Ovary (tissue), 9 donors: ENCODE results near the gene MYT1. TPM values are rescaled to one million over a fixed set of nuclear protein-coding genes. Genes with fewer than 3 reads are reported as not detected.

Source experiments
- DNase-seq, 5 donors: peaks; one replicate each; pipeline ENCODE4 v3.0.0-alpha.2; 2019 to 2020
- H3K27ac ChIP-seq, 2 donors: fragments of 200-600 bp; one replicate each; pipeline versions ENCODE4 v1.5.1 to v1.8.0; 2019 to 2022
- H3K27me3 ChIP-seq: fragments of 200-600 bp; one replicate; pipeline ENCODE4 v1.8.0; 2022
- H3K36me3 ChIP-seq: fragments of 200-600 bp; sonication (generic); one replicate; pipeline ENCODE4 v1.5.1; 2019
- H3K4me1 ChIP-seq: one replicate; pipeline ENCODE4 v1.8.1; 2013; ENCODE audit warnings: mild to moderate bottlenecking, moderate library complexity; ENCODE audit not compliant: insufficient read depth
- H3K4me3 ChIP-seq: fragments of 200-600 bp; sonication (generic); one replicate; pipeline ENCODE4 v1.5.1; 2017
- H3K9me3 ChIP-seq, 2 donors: fragments of 200-600 bp in 1 of 2; sonication (generic) in 1 of 2; one replicate each; pipeline versions ENCODE4 v1.5.1 to v1.8.1; 2013 to 2019; ENCODE audit warnings: mild to moderate bottlenecking in 1 of 2, moderate library complexity in 1 of 2
- CTCF ChIP-seq, 3 donors: fragments of 450-650 bp in 2 of 3; fragments of 200-600 bp in 1 of 3; IDR thresholded peaks; one replicate each; pipeline versions ENCODE4 v1.5.1 to v1.8.0; 2016 to 2022; ENCODE audit warnings: antibody characterized with exemption in 3 of 3, mild to moderate bottlenecking in 1 of 3
- EP300 ChIP-seq: sonication (generic); formaldehyde crosslinking; IDR thresholded peaks from one replicate; pipeline ENCODE4 v1.6.1; 2017; ENCODE audit warnings: antibody characterized with exemption
- POLR2A ChIP-seq: fragments of 450-650 bp; IDR thresholded peaks from one replicate; pipeline ENCODE4 v1.6.1; 2017; ENCODE audit warnings: antibody characterized with exemption, mild to moderate bottlenecking, moderate library complexity
- WGBS, 3 donors: extraction: QIAGEN DNeasy Blood & Tissue Kit in 1 of 3; methylation state at CpG; one replicate each; pipeline versions ENCODE4 v1.1.5 to v1.1.7; 2013 to 2017; 5-methylcytosine and 5-hydroxymethylcytosine counted together
- intact Hi-C, 4 donors: fragments of 100-400 bp; cut with DNase I; formaldehyde crosslinking; loops; one replicate each; pipeline versions ENCODE4 v1.11.0 to v1.15.1; 2022 to 2023
- polyA plus RNA-seq, 2 donors: library from polyadenylated mRNA; stranded (reverse); fragments of 200-250 nt in 1 of 2; fragments of 350-450 nt in 1 of 2; fragmentation: Illumina TruSeq in 1 of 2; extraction: RNeasy Lipid Tissue Mini Kit (QIAGEN cat#74804) in 1 of 2; gene quantifications; one replicate each; pipeline ENCODE4 v1.2.3, GENCODE V29; 2013 to 2014
- total RNA-seq, 7 donors: library from RNA; depleted of rRNA in 2 of 7; stranded (reverse); fragments of >200 nt in 2 of 7; fragmentation: NEBNext Ultra II Directional in 3 of 7; extraction: Animal tissue kit (Norgen Biotek cat#: 25700) in 3 of 7; gene quantifications; one replicate each; pipeline versions ENCODE4 v1.1.0 to v1.2.4, GENCODE V29; 2016 to 2023
- donor health status: DM: no; HTN: no; CAD: no; lungs with moderate emphysema.
- donor health status: DM: no; HTN: no; CAD: no.
- donor health status: Bipolar disorder and iron deficiency.
- donor health status: DM: yes; HTN: yes; CAD: no.
- donor health status: DM: no; HTN: no; CAD: no.
- donor health status: DM: yes; HTN: yes; CAD: no.

The MYT1 gene
- total and polyA plus RNA-seq, 9 donors = 0.05 to 0.25 (median 0.13) TPM; not detected in 1

- peaks cover 3% of the 10 kb centered on the region for H3K4me1 ChIP-seq
- no peaks in the 10 kb centered on the region for H3K9me3 ChIP-seq
- no peak for DNase-seq
- intact Hi-C loops = no loop called here
- WGBS, 3 donors = 80 to 89% (median 83%) methylated on average over 10 of the region's 10 CpGs
- no peak overlapping the region for H3K27ac ChIP-seq
- no peaks in the 10 kb centered on the region for H3K36me3 ChIP-seq
- TF ChIP-seq EP300 = no peak
- no peak for TF ChIP-seq CTCF (IDR thresholded peaks at IDR 0.05)
- no peak for TF ChIP-seq POLR2A
- H3K4me3 ChIP-seq = no peak overlapping the region
- H3K27me3 ChIP-seq = no peaks in the 10 kb centered on the region
Measured at GRCh38 chr20:64169091-64169560, 4.9 kb downstream of the MYT1 start.

- 80 to 88% (median 87%) methylated on average over 8 of the region's 8 CpGs for WGBS, 3 donors
- no peaks in the 10 kb centered on the region for H3K36me3 ChIP-seq
- intact Hi-C loops = no loop called here
- H3K4me1 ChIP-seq = peaks cover 3% of the 10 kb centered on the region
- TF ChIP-seq POLR2A = no peak
- no peak overlapping the region for H3K27ac ChIP-seq
- no peaks in the 10 kb centered on the region for H3K9me3 ChIP-seq
- no peak for DNase-seq
- no peaks in the 10 kb centered on the region for H3K27me3 ChIP-seq
- no peak overlapping the region for H3K4me3 ChIP-seq
Measured at GRCh38 chr20:64171211-64171610, 7.0 kb downstream of the MYT1 start.

- TF ChIP-seq POLR2A = no peak
- no peak for TF ChIP-seq CTCF (IDR thresholded peaks at IDR 0.05)
- no peak for TF ChIP-seq EP300
- intact Hi-C loops = no loop called here
- no peaks in the 10 kb centered on the region for H3K36me3 ChIP-seq
- H3K9me3 ChIP-seq = no peaks in the 10 kb centered on the region
- 60 to 72% (median 62%) methylated on average over 4 of the region's 4 CpGs for WGBS, 3 donors
- no peak overlapping the region for H3K27ac ChIP-seq
- DNase-seq = no peak
- peaks cover 3% of the 10 kb centered on the region for H3K4me1 ChIP-seq
- H3K4me3 ChIP-seq = no peak overlapping the region
- no peaks in the 10 kb centered on the region for H3K27me3 ChIP-seq
Measured at GRCh38 chr20:64173116-64173515, 8.9 kb downstream of the MYT1 start.

GRCh38 chr20:64176551-64176950 is 12.3 kb downstream of the MYT1 start:
- DNase-seq = no peak
- H3K4me3 ChIP-seq = no peak overlapping the region
- no peaks in the 10 kb centered on the region for H3K27me3 ChIP-seq
- intact Hi-C loops = no loop called here
- no peak overlapping the region for H3K27ac ChIP-seq
- H3K9me3 ChIP-seq = no peaks in the 10 kb centered on the region
- H3K36me3 ChIP-seq = no peaks in the 10 kb centered on the region
- 21 to 36% (median 24%) methylated on average over 11 of the region's 11 CpGs for WGBS, 3 donors
- H3K4me1 ChIP-seq = no peaks in the 10 kb centered on the region
- TF ChIP-seq CTCF (IDR thresholded peaks at IDR 0.05) (no peak), POLR2A (no peak), EP300 (no peak)

- no peaks in the 10 kb centered on the region for H3K36me3 ChIP-seq
- WGBS, 3 donors = 18 to 38% (median 25%) methylated on average over 2 of the region's 2 CpGs
- H3K9me3 ChIP-seq = no peaks in the 10 kb centered on the region
- no peak overlapping the region for H3K4me3 ChIP-seq
- DNase-seq = no peak
- no peak overlapping the region for H3K27ac ChIP-seq
- intact Hi-C loops = no loop called here
- TF ChIP-seq POLR2A (no peak), CTCF (IDR thresholded peaks at IDR 0.05) (no peak), EP300 (no peak)
- H3K27me3 ChIP-seq = no peaks in the 10 kb centered on the region
- no peaks in the 10 kb centered on the region for H3K4me1 ChIP-seq
Measured at GRCh38 chr20:64176971-64177370, 12.7 kb downstream of the MYT1 start.
